GM19351 (cell line): ENCODE data around the gene IFRD1.

Experiments
- ATAC-seq: cut with Tn5 transposase; IDR thresholded peaks from one replicate; pipeline ENCODE4 v1.9.1; 2021; ENCODE audit warnings: mild to moderate bottlenecking, moderate library complexity; ENCODE audit not compliant: unreplicated experiment

Gene IFRD1

GRCh38 chr7:112487457-112488263, 37.4 kb downstream of the IFRD1 start:
- ATAC-seq = no peak

GRCh38 chr7:112488264-112488552, 37.9 kb downstream of the IFRD1 start:
- ATAC-seq = no peak

GRCh38 chr7:112492186-112492585, 41.9 kb downstream of the IFRD1 start:
- ATAC-seq = no peak

GRCh38 chr7:112494656-112495055, 44.4 kb downstream of the IFRD1 start:
- no peak for ATAC-seq

- no peak for ATAC-seq
Observed at GRCh38 chr7:112495156-112495788, 45.0 kb downstream of the IFRD1 start.

GRCh38 chr7:112495810-112496462, 45.7 kb downstream of the IFRD1 start:
- ATAC-seq = peak; percentile 70

- ATAC-seq = peak; percentile 72
Observed at GRCh38 chr7:112497481-112497880, 47.2 kb downstream of the IFRD1 start.

GRCh38 chr7:112500619-112501018, 50.4 kb downstream of the IFRD1 start:
- no peak for ATAC-seq

GRCh38 chr7:112501801-112502503, 51.7 kb downstream of the IFRD1 start:
- ATAC-seq = no peak

- no peak for ATAC-seq
Observed at GRCh38 chr7:112502700-112503099, 52.4 kb downstream of the IFRD1 start.

- ATAC-seq = peak; percentile 67
Observed at GRCh38 chr7:112503361-112503972, 53.2 kb downstream of the IFRD1 start.

GRCh38 chr7:112504093-112504695, 53.9 kb downstream of the IFRD1 start:
- no peak for ATAC-seq

GRCh38 chr7:112505495-112505894, 55.2 kb downstream of the IFRD1 start:
- no peak for ATAC-seq

- ATAC-seq = no peak
Observed at GRCh38 chr7:112508404-112508803, 58.1 kb downstream of the IFRD1 start.

- no peak for ATAC-seq
Observed at GRCh38 chr7:112509402-112509801, 59.1 kb downstream of the IFRD1 start.

- ATAC-seq = peak; percentile 65
Observed at GRCh38 chr7:112510001-112510742, 59.9 kb downstream of the IFRD1 start.

GRCh38 chr7:112510743-112511110, 60.5 kb downstream of the IFRD1 start:
- no peak for ATAC-seq

- no peak for ATAC-seq
Observed at GRCh38 chr7:112511451-112512202, 61.4 kb downstream of the IFRD1 start.

- no peak for ATAC-seq
Observed at GRCh38 chr7:112512451-112513210, 62.4 kb downstream of the IFRD1 start.
